Loucy (cell line): Measurements from ENCODE around the gene LY6G6F.

ENCODE experiments used
- CTCF ChIP-seq: fragments of 200-600 bp; sonication (generic); conservative IDR thresholded peaks from 2 replicates; pipeline ENCODE4 v1.5.1; 2014; ENCODE audit warnings: mild to moderate bottlenecking, antibody characterized with exemption, low read length
- EZH2phosphoT487 ChIP-seq: fragments of 200-600 bp; IDR thresholded peaks from 2 replicates; pipeline ENCODE4 v1.6.1; 2018; ENCODE audit warnings: antibody characterized with exemption, mild to moderate bottlenecking, moderate library complexity, borderline replicate concordance

- TF ChIP-seq CTCF (no peak), EZH2phosphoT487 (no peak)
Observed at GRCh38 chr6:31657406-31658157, 49.1 kb upstream of the LY6G6F start.
